Activated CD4-positive, alpha-beta memory T cell treated with anti-CD3 and anti-CD28 coated beads, Interleukin-2, amount 10 ng/mL, durations not matched to agents 7 days and 5 days (primary cell): ENCODE measurements around the gene CBR1. TPM values are rescaled to one million over a fixed set of nuclear protein-coding genes. Genes with fewer than 3 reads are reported as not detected.

Source experiments
- CTCF ChIA-PET: fragments of 350-600 bp; sonication (Branson Sonifier 250); formaldehyde crosslinking; loops from one replicate; lab custom pipeline; 2021; ENCODE audit warnings: antibody characterized with exemption, inconsistent platforms; lab: Charles Lee
- POLR2A ChIA-PET: fragments of 350-600 bp; sonication (Branson Sonifier 250); formaldehyde crosslinking; loops from one replicate; lab custom pipeline; 2021; ENCODE audit warnings: antibody characterized with exemption; lab: Charles Lee
- DNase-seq: peaks from one replicate; pipeline ENCODE4 v3.0.0-alpha.2; 2020
- H3K27ac Mint-ChIP-seq: one replicate; pipeline ENCODE4 v1.8.0; 2021; ENCODE audit warnings: mild to moderate bottlenecking, mixed read lengths
- H3K27me3 Mint-ChIP-seq: one replicate; pipeline ENCODE4 v1.8.0; 2021; ENCODE audit warnings: mixed read lengths
- H3K36me3 Mint-ChIP-seq: one replicate; pipeline ENCODE4 v1.8.0; 2021; ENCODE audit warnings: low read depth, mixed read lengths
- H3K4me1 Mint-ChIP-seq: one replicate; pipeline ENCODE4 v1.8.0; 2021; ENCODE audit warnings: mixed read lengths
- H3K4me3 Mint-ChIP-seq: one replicate; pipeline ENCODE4 v1.8.0; 2021; ENCODE audit warnings: mild to moderate bottlenecking, mixed read lengths
- H3K9me3 Mint-ChIP-seq: one replicate; pipeline ENCODE4 v1.8.0; 2021; ENCODE audit warnings: mixed read lengths
- total RNA-seq, 2 experiments: library from RNA; stranded (reverse); gene quantifications; one replicate each; pipeline ENCODE4 v1.2.3, GENCODE V29; 2021

CBR1 gene
- total RNA-seq, 2 experiments from 2014 or later = 42.0 to 44.1 TPM

DNA sequence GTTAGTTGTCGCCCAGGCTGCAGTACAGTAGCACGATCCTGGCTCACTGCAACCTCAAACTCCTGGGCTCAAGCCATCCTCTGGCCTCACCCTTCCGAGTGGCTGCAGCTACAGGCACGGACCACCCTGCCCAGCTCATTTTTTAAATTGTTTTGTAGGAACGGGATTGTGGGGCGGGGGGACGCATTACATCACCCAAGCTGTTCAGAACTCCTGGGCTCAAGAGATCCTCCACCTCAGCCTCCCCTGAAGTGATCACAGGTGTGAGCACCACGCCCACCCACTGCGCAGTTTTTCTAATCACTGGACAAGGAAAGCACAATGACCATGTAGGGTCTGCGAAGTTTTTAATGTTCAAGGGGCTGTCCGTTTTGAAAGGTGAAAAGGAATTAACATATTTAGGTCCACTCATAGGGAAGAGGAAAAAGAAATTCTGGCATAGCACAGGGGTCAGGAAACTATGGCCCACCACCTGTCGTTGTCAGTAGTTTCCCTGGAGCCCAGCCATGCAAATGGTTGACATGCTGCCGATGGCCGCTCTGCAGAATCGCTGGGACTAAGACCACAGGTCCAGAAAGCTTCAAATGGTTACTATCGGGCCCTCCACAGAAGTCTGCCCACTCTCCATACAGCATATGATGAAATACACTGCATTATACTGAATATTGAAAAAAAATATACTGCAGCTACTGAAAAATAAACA, 35.5 kb upstream of the CBR1 start:
- ChIA-PET CTCF (no interaction called here), POLR2A (interaction anchor here (1.3 kb wide), 1 partner anchor 12 kb away, joined by 3 read pairs; no protein-coding TSS in a partner anchor)
- Mint-ChIP-seq H3K4me1 (peaks cover 2% of the 10 kb centered on the region), H3K4me3 (no peak overlapping the region), H3K36me3 (peaks cover 24% of the 10 kb centered on the region), H3K27ac (no peak overlapping the region), H3K9me3 (no peaks in the 10 kb centered on the region), H3K27me3 (no peaks in the 10 kb centered on the region)
- DNase-seq = no peak

- ChIA-PET CTCF (interaction anchor here (0.9 to 1.2 kb wide), 2 partner anchors 9 to 595 kb away, joined by 3 to 4 read pairs; no protein-coding TSS in a partner anchor), POLR2A (interaction anchor here (0.8 to 1.3 kb wide), 2 partner anchors 13 to 24 kb away, joined by 3 read pairs; no protein-coding TSS in a partner anchor)
- Mint-ChIP-seq H3K9me3 (no peaks in the 10 kb centered on the region), H3K4me3 (no peak overlapping the region), H3K27ac (no peak overlapping the region), H3K36me3 (peaks cover 29% of the 10 kb centered on the region), H3K4me1 (peaks cover 2% of the 10 kb centered on the region), H3K27me3 (no peaks in the 10 kb centered on the region)
- no peak for DNase-seq
These were observed 34.4 kb upstream of the CBR1 start for GRCh38 chr21:36035381-36035791.

- no peaks in the 10 kb centered on the region for H3K27me3 Mint-ChIP-seq
- H3K27ac Mint-ChIP-seq = no peak overlapping the region
- H3K4me1 Mint-ChIP-seq = peaks cover 2% of the 10 kb centered on the region
- peaks cover 51% of the 10 kb centered on the region for H3K36me3 Mint-ChIP-seq
- DNase-seq = no peak
- ChIA-PET CTCF (interaction anchor here (1.5 kb wide), 1 partner anchor 10 kb away, joined by 3 read pairs; no protein-coding TSS in a partner anchor), POLR2A (no interaction called here)
- H3K9me3 Mint-ChIP-seq = no peaks in the 10 kb centered on the region
- no peak overlapping the region for H3K4me3 Mint-ChIP-seq
These were observed 30.9 kb upstream of the CBR1 start for GRCh38 chr21:36038701-36039497.

GRCh38 chr21:36039861-36040260, 30.0 kb upstream of the CBR1 start:
- ChIA-PET CTCF (interaction anchor here (1.5 kb wide), 1 partner anchor 11 kb away, joined by 3 read pairs; no protein-coding TSS in a partner anchor), POLR2A (no interaction called here)
- Mint-ChIP-seq H3K4me1 (peaks cover 2% of the 10 kb centered on the region), H3K4me3 (no peak overlapping the region), H3K27ac (no peak overlapping the region), H3K36me3 (peaks cover 60% of the 10 kb centered on the region), H3K27me3 (no peaks in the 10 kb centered on the region), H3K9me3 (no peaks in the 10 kb centered on the region)
- no peak for DNase-seq

DNA sequence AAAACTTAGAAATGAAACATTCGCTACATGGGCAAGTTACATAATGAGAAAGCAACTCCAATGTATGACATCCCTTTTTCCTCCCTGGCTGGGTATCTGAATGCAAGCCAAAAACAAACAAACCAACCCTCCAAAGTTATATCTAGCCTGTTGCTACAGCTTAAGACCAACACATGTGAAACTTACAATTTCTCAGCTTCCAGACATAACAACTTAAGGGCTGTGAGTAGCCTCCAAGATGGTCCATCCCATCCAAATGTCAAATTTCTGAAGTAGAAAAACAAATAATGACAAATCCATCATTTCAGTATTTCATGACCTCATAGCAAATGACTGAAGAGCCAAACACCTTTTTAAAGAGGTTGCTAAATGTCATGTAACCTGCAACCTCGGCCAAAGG, 29.4 kb upstream of the CBR1 start:
- H3K9me3 Mint-ChIP-seq = no peaks in the 10 kb centered on the region
- peaks cover 59% of the 10 kb centered on the region for H3K36me3 Mint-ChIP-seq
- H3K4me1 Mint-ChIP-seq = peaks cover 2% of the 10 kb centered on the region
- DNase-seq = no peak
- no peaks in the 10 kb centered on the region for H3K27me3 Mint-ChIP-seq
- ChIA-PET CTCF (interaction anchor here (0.6 to 1.5 kb wide), 2 partner anchors 11 to 924 kb away, joined by 3 to 5 read pairs; no protein-coding TSS in a partner anchor), POLR2A (no interaction called here)
- no peak overlapping the region for H3K27ac Mint-ChIP-seq
- H3K4me3 Mint-ChIP-seq = no peak overlapping the region

DNA sequence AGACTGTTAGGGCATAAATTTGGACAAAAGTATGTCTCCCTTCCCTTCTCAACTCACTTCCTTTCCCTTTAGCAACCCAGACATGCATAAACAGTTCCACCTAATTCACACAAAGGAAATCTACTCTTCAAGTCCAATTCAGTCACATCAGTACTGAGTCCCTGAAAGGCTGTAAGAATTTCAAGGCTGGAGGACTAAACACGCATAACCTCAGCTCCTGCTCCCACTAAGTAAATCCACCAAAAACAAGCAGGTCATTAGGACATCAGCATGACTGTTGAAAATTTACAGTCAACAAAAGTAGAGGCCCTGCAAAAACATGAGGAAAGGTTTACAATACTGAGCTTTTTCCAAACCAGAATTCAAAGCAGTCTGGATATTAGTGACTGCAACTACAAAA, 27.9 kb upstream of the CBR1 start:
- Mint-ChIP-seq H3K27ac (no peak overlapping the region), H3K4me3 (no peak overlapping the region), H3K9me3 (no peaks in the 10 kb centered on the region), H3K27me3 (no peaks in the 10 kb centered on the region), H3K4me1 (peaks cover 2% of the 10 kb centered on the region), H3K36me3 (peaks cover 56% of the 10 kb centered on the region)
- DNase-seq = no peak
- POLR2A ChIA-PET = no interaction called here
- CTCF ChIA-PET = interaction anchor here (0.6 to 1.4 kb wide), 3 partner anchors 14 to 71 kb away, joined by 3 to 4 read pairs (median 4); no protein-coding TSS in a partner anchor

DNA sequence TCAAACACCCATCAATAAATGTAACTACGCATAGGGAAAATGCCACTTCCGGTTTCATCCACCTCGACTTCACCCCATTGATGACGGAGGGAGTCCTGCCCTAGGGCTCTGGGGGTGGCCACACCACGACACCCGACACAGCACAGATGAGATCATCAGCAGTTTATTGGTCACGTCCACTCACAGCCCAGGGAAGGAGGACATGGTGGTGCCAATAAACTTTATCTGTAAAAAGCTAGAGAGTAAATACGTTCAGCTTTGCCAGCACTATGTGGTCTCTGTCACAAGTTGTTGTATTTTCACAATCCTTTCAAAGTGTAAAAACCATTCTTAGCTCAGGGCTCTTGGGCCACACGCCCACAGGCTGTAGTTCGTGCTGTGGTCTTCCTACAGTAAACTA, 25.8 kb upstream of the CBR1 start:
- Mint-ChIP-seq H3K36me3 (peaks cover 63% of the 10 kb centered on the region), H3K9me3 (no peaks in the 10 kb centered on the region), H3K27ac (no peak overlapping the region), H3K27me3 (no peaks in the 10 kb centered on the region), H3K4me1 (no peaks in the 10 kb centered on the region), H3K4me3 (no peak overlapping the region)
- CTCF ChIA-PET = interaction anchor here (1.2 kb wide), 1 partner anchor 16 kb away, joined by 3 read pairs; the partner anchor contains the start of gene SETD4
- POLR2A ChIA-PET = interaction anchor here (1.8 kb wide), 1 partner anchor 11 kb away, joined by 4 read pairs; no protein-coding TSS in a partner anchor
- DNase-seq = no peak

DNA sequence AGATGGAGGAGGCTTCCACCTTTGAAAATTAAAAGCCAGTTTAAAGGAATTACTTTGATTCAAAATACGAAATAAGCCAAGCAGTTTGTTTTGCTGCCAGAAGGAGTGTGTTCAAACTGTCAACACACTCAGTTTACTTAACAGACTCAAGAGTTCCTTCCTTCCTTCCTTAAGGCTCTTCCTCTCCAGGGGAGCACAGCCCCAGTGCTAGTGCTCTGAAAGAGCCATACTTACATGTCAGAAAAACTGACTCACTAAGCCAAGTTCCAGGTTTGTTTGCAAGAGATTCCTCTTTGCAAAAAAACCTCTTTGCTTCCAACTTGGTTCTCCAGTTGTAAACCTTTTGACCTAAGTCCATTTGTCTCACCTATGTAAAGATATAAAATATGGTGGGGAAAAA, 23.8 kb upstream of the CBR1 start:
- no peak overlapping the region for H3K27ac Mint-ChIP-seq
- H3K4me1 Mint-ChIP-seq = no peaks in the 10 kb centered on the region
- no peak for DNase-seq
- ChIA-PET POLR2A (interaction anchor here (1.8 kb wide), 1 partner anchor 9 kb away, joined by 4 read pairs; no protein-coding TSS in a partner anchor), CTCF (no interaction called here)
- H3K9me3 Mint-ChIP-seq = peaks cover 3% of the 10 kb centered on the region
- H3K27me3 Mint-ChIP-seq = no peaks in the 10 kb centered on the region
- H3K4me3 Mint-ChIP-seq = no peak overlapping the region
- peaks cover 71% of the 10 kb centered on the region for H3K36me3 Mint-ChIP-seq

DNA sequence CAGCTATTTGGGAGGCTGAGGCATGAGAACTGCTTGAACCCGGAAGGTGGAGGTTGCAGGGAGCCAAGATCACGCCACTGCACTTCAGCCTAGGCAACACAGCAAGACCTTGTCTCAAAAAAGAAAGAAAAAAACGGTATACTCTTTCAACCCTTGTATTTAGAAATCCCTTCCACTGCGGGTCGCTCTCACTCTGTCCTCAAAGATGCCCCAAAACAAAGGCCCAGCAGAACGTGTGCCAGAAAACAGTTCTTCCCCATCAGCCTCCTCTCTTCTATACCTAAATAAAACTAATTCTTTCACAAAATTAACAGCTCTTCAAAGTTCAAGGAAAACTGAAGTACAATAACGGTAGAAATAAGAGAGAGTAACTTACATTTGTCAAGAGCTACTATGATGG, 22.7 kb upstream of the CBR1 start:
- no peaks in the 10 kb centered on the region for H3K27me3 Mint-ChIP-seq
- H3K4me3 Mint-ChIP-seq = no peak overlapping the region
- H3K27ac Mint-ChIP-seq = no peak overlapping the region
- H3K9me3 Mint-ChIP-seq = peaks cover 3% of the 10 kb centered on the region
- H3K36me3 Mint-ChIP-seq = peaks cover 68% of the 10 kb centered on the region
- POLR2A ChIA-PET = no interaction called here
- DNase-seq = no peak
- CTCF ChIA-PET = no interaction called here
- no peaks in the 10 kb centered on the region for H3K4me1 Mint-ChIP-seq

GRCh38 chr21:36048357-36048756, 21.5 kb upstream of the CBR1 start:
- CTCF ChIA-PET = no interaction called here
- Mint-ChIP-seq H3K36me3 (peaks cover 66% of the 10 kb centered on the region), H3K9me3 (peaks cover 3% of the 10 kb centered on the region), H3K27ac (no peak overlapping the region), H3K4me3 (no peak overlapping the region), H3K4me1 (peaks cover 5% of the 10 kb centered on the region), H3K27me3 (no peaks in the 10 kb centered on the region)
- no peak for DNase-seq
- POLR2A ChIA-PET = no interaction called here

DNA sequence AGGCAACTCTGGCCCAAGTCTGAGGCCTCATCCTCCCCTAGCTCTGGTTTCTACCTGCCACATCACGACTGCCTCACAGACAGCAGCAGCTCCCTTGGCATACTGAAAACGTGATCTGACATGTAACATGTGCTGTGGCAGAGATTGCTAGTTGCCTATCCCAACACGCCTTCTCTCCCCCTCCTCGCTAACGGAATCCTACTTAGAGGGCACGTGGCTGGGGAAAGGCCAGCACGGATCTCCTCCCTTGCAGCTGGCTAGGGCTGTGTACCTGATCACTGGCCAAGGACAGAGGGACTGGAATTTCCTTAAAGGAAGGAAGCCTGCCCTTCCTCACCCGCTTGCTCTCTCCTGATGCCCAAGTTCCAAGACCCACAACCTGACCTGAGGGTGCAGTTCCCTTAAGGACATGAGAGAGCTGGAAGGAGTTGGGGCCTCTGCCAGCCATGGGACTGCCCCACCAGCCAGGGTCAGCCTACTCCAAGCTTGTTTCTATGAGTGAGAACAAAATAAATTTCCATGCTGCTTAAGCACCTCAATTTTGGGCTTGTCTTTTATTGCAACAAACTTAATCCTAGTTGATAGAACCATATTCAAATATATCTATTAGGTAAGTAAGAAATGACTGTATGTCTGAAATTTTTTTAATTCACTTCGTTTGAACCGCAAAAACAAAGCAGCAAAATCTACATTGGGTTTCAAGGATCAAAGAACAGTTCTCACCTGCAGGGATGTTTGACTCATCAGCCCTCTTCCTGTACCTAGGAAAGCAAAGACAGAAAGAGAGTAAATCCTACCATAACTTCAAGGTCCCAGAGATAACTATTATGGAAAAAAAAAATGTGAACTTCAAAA, 16.7 kb upstream of the CBR1 start:
- ChIA-PET CTCF (interaction anchor here (0.7 to 1.1 kb wide), 2 partner anchors 60 kb away, joined by 3 read pairs; no protein-coding TSS in a partner anchor), POLR2A (no interaction called here)
- peaks cover 73% of the 10 kb centered on the region for H3K36me3 Mint-ChIP-seq
- H3K27ac Mint-ChIP-seq = no peak overlapping the region
- no peak overlapping the region for H3K4me3 Mint-ChIP-seq
- H3K4me1 Mint-ChIP-seq = peaks cover 27% of the 10 kb centered on the region
- DNase-seq = no peak
- H3K9me3 Mint-ChIP-seq = peaks cover 3% of the 10 kb centered on the region
- H3K27me3 Mint-ChIP-seq = no peaks in the 10 kb centered on the region

- Mint-ChIP-seq H3K36me3 (peaks cover 75% of the 10 kb centered on the region), H3K4me1 (peaks cover 33% of the 10 kb centered on the region), H3K4me3 (no peak overlapping the region), H3K27ac (no peak overlapping the region), H3K27me3 (no peaks in the 10 kb centered on the region), H3K9me3 (peaks cover 3% of the 10 kb centered on the region)
- no peak for DNase-seq
- ChIA-PET POLR2A (interaction anchor here (1.7 kb wide), 1 partner anchor 16 kb away, joined by 5 read pairs; the partner anchor contains the start of gene CBR1), CTCF (interaction anchor here (1.1 kb wide), 2 partner anchors 26 to 60 kb away, joined by 3 read pairs; no protein-coding TSS in a partner anchor)
These were observed 16.1 kb upstream of the CBR1 start for GRCh38 chr21:36053715-36054062.
